ENCODE data around the gene ETFB. TPM values are rescaled to one million over a fixed set of nuclear protein-coding genes. Genes with fewer than 3 reads are reported as not detected.

The ETFB gene
- total RNA-seq, 1 donor from 2014 or later = 82.9 TPM

- DNase-seq (ENCODE audit: low read depth in 2 of 2) = no peak
These were observed 70.6 kb downstream of the ETFB start for GRCh38 chr19:51295382-51296126.

Other genes starting within 250 kb of the ETFB start
- gene SIGLEC9, start 241.5 kb downstream of the ETFB start, total RNA-seq = 0.20 and 0.22 TPM in 2 replicates
- not detected in 2 replicates for gene SIGLEC7, start 224.1 kb downstream of the ETFB start, total RNA-seq
- not detected in 2 replicates for gene CD33, start 141.3 kb downstream of the ETFB start, total RNA-seq
- gene SIGLECL1, start 115.3 kb downstream of the ETFB start, total RNA-seq = not detected in 2 replicates
- not detected in 2 replicates for gene IGLON5, start 54.7 kb downstream of the ETFB start, total RNA-seq
- under 0.01 TPM in 2 replicates for gene VSIG10L, start 24.2 kb downstream of the ETFB start, total RNA-seq
- gene CLDND2, start 2.6 kb upstream of the ETFB start, total RNA-seq = not detected in 2 replicates
- gene NKG7, start 6.3 kb upstream of the ETFB start, total RNA-seq = not detected in 2 replicates
- not detected in 2 replicates for gene LIM2, start 21.6 kb upstream of the ETFB start, total RNA-seq
- gene C19orf84, start 24.2 kb upstream of the ETFB start, total RNA-seq = not detected in 2 replicates
- gene SIGLEC10, start 51.3 kb upstream of the ETFB start, total RNA-seq = not detected in 2 replicates
- gene SIGLEC8, start 92.1 kb upstream of the ETFB start, total RNA-seq = not detected in 2 replicates
- gene CEACAM18, start 112.2 kb upstream of the ETFB start, total RNA-seq = not detected in 2 replicates
- not detected in 2 replicates for gene SIGLEC12, start 135.4 kb upstream of the ETFB start, total RNA-seq
- not detected in 2 replicates for gene SIGLEC6, start 165.3 kb upstream of the ETFB start, total RNA-seq
- 2.4 and 3.4 TPM in 2 replicates for gene ZNF175, start 204.9 kb upstream of the ETFB start, total RNA-seq

All from lung microvascular endothelial cell (primary cell).